ENCODE measurements around the gene ZNF232.

- TF ChIP-seq FOXA1 (IDR thresholded peaks at IDR 0.05) (no peak), FOXM1 (IDR thresholded peaks at IDR 0.05; ENCODE audit: borderline replicate concordance) (no peak), TARDBP (IDR thresholded peaks at IDR 0.05) (no peak), BHLHE40 (IDR thresholded peaks at IDR 0.05; ENCODE audit: borderline replicate concordance) (no peak), ELF4 (IDR thresholded peaks at IDR 0.05) (no peak), SP1 (IDR thresholded peaks at IDR 0.05) (no peak), PKNOX1 (IDR thresholded peaks at IDR 0.05) (no peak), NFRKB (IDR thresholded peaks at IDR 0.05) (no peak), CTBP1 (IDR thresholded peaks at IDR 0.05; ENCODE audit: borderline replicate concordance) (no peak), FOXK2 (IDR thresholded peaks at IDR 0.05) (no peak), SUZ12 (IDR thresholded peaks at IDR 0.05) (no peak), HDGF (IDR thresholded peaks at IDR 0.05; ENCODE audit: borderline replicate concordance) (no peak)
Observed at GRCh38 chr17:5068236-5068635, 43.4 kb downstream of the ZNF232 start.
